Mucosa of stomach (tissue), 1 donor: Measurements from ENCODE around the gene EXOC4.

Experiments
- H3K27me3 ChIP-seq: one replicate; pipeline ENCODE4 v1.7.0; 2013; ENCODE audit warnings: mild to moderate bottlenecking, low read length; ENCODE audit not compliant: control insufficient read depth, insufficient read depth
- H3K36me3 ChIP-seq: one replicate; pipeline ENCODE4 v1.7.0; 2013; ENCODE audit warnings: low read length; ENCODE audit not compliant: control insufficient read depth, insufficient read depth
- H3K4me1 ChIP-seq: one replicate; pipeline ENCODE4 v1.7.0; 2013; ENCODE audit warnings: mild to moderate bottlenecking, low read length; ENCODE audit not compliant: control insufficient read depth, insufficient read depth
- H3K4me3 ChIP-seq: one replicate; pipeline ENCODE4 v1.7.0; 2013; ENCODE audit warnings: low read length
- H3K9ac ChIP-seq: one replicate; pipeline ENCODE4 v1.7.0; 2013; ENCODE audit warnings: mild to moderate bottlenecking, low read length, moderate library complexity
- H3K9me3 ChIP-seq: one replicate; pipeline ENCODE4 v1.7.0; 2013; ENCODE audit warnings: mild to moderate bottlenecking, low read length, moderate library complexity; ENCODE audit not compliant: control insufficient read depth
- donor health status: Pancreatic carcinoma.

EXOC4 gene

DNA sequence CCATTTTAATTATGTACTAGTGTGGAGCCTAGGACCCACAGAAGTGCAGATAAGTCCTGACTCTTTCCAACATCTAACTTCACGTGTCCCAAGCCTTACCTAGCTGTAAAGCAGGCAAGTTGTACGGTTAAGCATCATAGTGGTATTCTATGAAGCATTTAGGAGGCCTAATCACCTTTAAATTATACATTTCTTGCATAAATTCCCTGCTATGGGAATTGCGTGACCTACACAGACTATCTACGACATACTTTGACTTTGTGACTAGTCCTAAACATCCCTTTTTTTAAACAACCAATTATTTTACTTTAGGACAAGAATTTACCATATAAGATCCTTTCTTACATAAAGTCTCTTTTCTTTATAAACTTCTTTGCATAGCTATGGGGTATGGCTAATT is 836.6 kb downstream of the EXOC4 start:
- no peaks in the 10 kb centered on the region for H3K4me1 ChIP-seq
- H3K9ac ChIP-seq: no peak overlapping the region
- no peak overlapping the region for H3K4me3 ChIP-seq
- no peaks in the 10 kb centered on the region for H3K27me3 ChIP-seq
- no peaks in the 10 kb centered on the region for H3K9me3 ChIP-seq
- H3K36me3 ChIP-seq: no peaks in the 10 kb centered on the region

DNA sequence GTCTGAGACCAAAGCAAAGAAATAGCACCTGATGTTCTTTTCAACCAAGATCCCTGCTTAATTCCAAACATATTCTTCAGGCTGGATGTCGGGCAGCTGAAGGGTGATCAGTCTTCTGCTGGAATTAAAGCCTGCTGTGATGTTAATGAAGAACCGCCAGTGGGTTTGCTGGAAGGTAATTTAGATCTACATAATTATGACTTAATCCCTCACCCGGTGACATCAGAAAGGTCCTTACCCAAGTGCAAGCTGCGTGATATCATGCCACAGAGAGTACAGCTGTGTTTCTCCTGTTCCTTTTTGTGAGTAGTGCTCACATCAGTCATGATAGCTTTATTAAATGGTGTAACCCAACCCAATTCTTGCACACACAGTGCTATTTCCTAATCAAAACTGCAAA is 845.2 kb downstream of the EXOC4 start:
- no peaks in the 10 kb centered on the region for H3K27me3 ChIP-seq
- no peaks in the 10 kb centered on the region for H3K36me3 ChIP-seq
- no peak overlapping the region for H3K4me3 ChIP-seq
- H3K9ac ChIP-seq: no peak overlapping the region
- no peaks in the 10 kb centered on the region for H3K9me3 ChIP-seq
- H3K4me1 ChIP-seq: no peaks in the 10 kb centered on the region

DNA sequence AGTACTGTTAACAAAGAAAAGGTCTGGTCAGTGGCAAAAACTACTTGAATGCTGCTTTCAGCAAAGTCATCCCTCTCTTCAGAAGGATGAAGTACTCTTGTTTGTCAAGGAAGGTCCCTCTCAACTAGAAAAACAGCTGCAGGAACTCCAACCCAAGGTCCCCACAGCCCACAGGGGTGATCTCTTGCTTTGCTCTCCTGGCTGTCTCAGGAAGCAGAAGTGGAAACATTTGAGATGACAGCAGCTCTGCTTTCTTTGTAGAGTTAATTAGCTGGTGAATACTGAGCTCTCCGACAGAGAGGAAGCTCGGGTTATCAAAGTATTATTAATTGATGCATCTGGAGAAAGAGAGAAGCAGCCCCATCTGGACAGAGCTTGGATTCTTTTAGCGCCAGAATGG is 848.8 kb downstream of the EXOC4 start:
- Histone ChIP-seq H3K9ac (no peak overlapping the region), H3K9me3 (no peaks in the 10 kb centered on the region), H3K4me1 (no peaks in the 10 kb centered on the region), H3K4me3 (no peak overlapping the region), H3K27me3 (no peaks in the 10 kb centered on the region), H3K36me3 (no peaks in the 10 kb centered on the region)

- H3K36me3 ChIP-seq: no peaks in the 10 kb centered on the region
- no peak overlapping the region for H3K4me3 ChIP-seq
- no peaks in the 10 kb centered on the region for H3K27me3 ChIP-seq
- no peak overlapping the region for H3K9ac ChIP-seq
- H3K4me1 ChIP-seq: no peaks in the 10 kb centered on the region
- H3K9me3 ChIP-seq: no peaks in the 10 kb centered on the region
Observed at GRCh38 chr7:134104166-134104565, 851.3 kb downstream of the EXOC4 start.

DNA sequence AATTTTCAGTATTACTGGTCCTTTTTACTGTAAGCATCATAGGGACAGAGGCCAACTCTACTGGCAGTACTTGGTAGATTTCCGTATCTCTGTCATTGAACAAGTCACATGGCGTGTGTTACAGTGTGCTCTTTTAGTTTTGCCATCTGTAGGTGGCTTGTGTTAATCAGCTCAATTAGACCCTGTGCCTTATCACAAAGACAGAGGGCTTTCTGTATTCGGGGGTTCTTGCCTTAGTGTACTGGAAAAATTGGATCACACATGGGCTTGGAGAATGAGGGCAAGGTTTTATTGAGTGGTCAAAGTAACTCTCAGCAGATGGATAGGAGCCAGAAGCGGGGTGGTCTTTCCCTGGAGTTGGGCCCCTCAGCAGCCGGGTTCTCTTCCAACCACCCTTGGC is 853.0 kb downstream of the EXOC4 start:
- H3K27me3 ChIP-seq: no peaks in the 10 kb centered on the region
- H3K4me3 ChIP-seq: no peak overlapping the region
- H3K36me3 ChIP-seq: no peaks in the 10 kb centered on the region
- no peaks in the 10 kb centered on the region for H3K9me3 ChIP-seq
- no peak overlapping the region for H3K9ac ChIP-seq
- H3K4me1 ChIP-seq: no peaks in the 10 kb centered on the region

DNA sequence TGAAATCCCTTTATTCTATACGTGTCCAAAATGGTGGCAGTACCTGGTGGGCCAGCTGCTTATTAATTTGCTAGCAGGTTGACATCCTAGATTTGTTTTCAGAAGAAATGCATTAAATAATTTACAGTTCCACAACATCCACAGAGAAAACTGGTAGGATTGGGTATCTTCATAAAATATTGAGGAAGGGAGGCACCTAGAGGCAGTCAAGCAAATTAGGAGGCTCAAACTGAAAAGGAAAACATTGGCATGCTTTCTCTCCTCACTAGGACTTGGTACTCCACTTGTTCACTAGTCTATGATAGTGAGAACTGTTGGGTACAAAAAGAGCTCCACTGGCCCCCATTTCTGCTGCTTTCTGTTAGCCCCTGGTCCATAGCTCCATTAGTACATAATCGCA is 855.9 kb downstream of the EXOC4 start:
- no peaks in the 10 kb centered on the region for H3K9me3 ChIP-seq
- no peak overlapping the region for H3K9ac ChIP-seq
- no peaks in the 10 kb centered on the region for H3K36me3 ChIP-seq
- no peaks in the 10 kb centered on the region for H3K27me3 ChIP-seq
- H3K4me1 ChIP-seq: no peaks in the 10 kb centered on the region
- no peak overlapping the region for H3K4me3 ChIP-seq

DNA sequence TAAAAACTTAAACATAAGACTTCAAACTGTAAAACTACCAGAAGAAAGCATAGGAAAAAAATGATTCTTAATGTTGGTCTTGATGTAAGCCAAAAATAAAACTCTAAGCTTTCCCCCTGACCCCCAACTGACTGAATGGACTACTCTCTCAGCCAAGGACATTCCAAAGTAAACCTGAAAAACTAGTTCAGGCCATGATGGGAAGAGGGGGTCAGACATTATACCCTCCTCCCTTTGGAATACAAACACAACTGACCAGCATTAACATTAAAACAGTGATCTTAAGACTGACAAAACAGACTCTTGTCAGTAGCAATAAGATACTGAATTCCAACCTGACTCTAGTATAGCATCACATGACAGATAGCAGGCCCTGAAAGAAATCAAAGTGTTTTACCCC is 860.8 kb downstream of the EXOC4 start:
- Histone ChIP-seq H3K4me1 (no peaks in the 10 kb centered on the region), H3K36me3 (no peaks in the 10 kb centered on the region), H3K9me3 (no peaks in the 10 kb centered on the region), H3K27me3 (no peaks in the 10 kb centered on the region), H3K9ac (no peak overlapping the region), H3K4me3 (no peak overlapping the region)

DNA sequence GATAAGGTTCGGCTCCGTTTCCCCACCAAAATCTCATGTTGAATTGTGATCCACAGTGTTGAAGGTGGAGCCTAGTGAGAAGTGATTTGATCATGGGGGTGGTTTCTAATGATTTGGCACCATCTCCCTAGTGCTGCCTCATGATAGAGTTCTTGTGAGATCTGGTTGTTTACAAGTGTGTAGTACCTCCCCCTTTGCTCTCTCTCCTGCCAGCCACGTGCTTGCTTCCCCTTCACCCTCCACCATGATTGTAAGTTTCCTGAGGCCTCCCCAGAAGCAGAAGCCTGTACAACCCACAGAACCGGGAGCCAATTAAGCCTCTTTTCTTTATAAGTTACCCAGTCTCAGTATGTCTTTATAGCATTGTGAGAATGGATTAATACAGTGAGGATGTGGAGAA is 862.1 kb downstream of the EXOC4 start:
- H3K27me3 ChIP-seq: no peaks in the 10 kb centered on the region
- H3K9ac ChIP-seq: no peak overlapping the region
- no peak overlapping the region for H3K4me3 ChIP-seq
- H3K36me3 ChIP-seq: no peaks in the 10 kb centered on the region
- H3K9me3 ChIP-seq: no peaks in the 10 kb centered on the region
- no peaks in the 10 kb centered on the region for H3K4me1 ChIP-seq
